ENCODE data around the gene KCNA1.

DNA sequence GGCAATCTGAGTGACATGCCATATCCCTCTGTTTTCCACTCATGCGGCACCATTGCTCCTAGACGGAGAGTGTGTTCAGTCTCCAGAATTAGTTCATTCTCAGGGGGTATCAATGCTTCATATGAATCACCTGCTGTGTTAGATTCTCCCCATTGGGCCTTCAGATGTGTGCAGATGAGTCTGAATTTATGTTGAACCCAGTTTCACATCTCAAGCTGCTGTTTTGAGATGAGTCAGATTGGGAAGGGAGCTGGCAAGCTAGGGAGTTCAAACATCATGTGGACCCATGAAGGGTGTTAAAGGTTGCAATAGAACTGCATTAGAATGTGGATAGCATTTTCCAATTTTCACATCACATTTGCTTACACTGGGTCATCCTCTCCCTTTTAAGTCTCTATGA is 46.9 kb upstream of the KCNA1 start:
- TF ChIP-seq TCF12 (IDR thresholded peaks at IDR 0.05; ENCODE audit: low read depth) (no peak), CEBPB (IDR thresholded peaks at IDR 0.05) (no peak), TAF1 (IDR thresholded peaks at IDR 0.05; ENCODE audit: low read depth) (no peak), CREB1 (IDR thresholded peaks at IDR 0.05; ENCODE audit: low read depth) (no peak)
- TF ChIP-seq, protein P1, sequence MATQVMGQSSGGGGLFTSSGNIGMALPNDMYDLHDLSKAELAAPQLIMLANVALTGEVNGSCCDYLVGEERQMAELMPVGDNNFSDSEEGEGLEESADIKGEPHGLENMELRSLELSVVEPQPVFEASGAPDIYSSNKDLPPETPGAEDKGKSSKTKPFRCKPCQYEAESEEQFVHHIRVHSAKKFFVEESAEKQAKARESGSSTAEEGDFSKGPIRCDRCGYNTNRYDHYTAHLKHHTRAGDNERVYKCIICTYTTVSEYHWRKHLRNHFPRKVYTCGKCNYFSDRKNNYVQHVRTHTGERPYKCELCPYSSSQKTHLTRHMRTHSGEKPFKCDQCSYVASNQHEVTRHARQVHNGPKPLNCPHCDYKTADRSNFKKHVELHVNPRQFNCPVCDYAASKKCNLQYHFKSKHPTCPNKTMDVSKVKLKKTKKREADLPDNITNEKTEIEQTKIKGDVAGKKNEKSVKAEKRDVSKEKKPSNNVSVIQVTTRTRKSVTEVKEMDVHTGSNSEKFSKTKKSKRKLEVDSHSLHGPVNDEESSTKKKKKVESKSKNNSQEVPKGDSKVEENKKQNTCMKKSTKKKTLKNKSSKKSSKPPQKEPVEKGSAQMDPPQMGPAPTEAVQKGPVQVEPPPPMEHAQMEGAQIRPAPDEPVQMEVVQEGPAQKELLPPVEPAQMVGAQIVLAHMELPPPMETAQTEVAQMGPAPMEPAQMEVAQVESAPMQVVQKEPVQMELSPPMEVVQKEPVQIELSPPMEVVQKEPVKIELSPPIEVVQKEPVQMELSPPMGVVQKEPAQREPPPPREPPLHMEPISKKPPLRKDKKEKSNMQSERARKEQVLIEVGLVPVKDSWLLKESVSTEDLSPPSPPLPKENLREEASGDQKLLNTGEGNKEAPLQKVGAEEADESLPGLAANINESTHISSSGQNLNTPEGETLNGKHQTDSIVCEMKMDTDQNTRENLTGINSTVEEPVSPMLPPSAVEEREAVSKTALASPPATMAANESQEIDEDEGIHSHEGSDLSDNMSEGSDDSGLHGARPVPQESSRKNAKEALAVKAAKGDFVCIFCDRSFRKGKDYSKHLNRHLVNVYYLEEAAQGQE (IDR thresholded peaks at IDR 0.05; ENCODE audit: low read depth) = no peak

Data from Ishikawa (cell line).